Activated naive CD4-positive, alpha-beta T cell treated with anti-CD3 and anti-CD28 coated beads, Interleukin-2, amount 50 U/mL, for 24 hours (primary cell): ENCODE results near the gene ZNF860.
"Not testable (repeated sequence)": the region's sequence is repeated elsewhere in the genome, so short reads cannot be mapped to it uniquely, and the experiment has no call there.

Experiments used
- H3K27ac Mint-ChIP-seq: one replicate; pipeline ENCODE4 v1.8.0; 2021; ENCODE audit warnings: mild to moderate bottlenecking, mixed read lengths
- H3K27me3 Mint-ChIP-seq: one replicate; pipeline ENCODE4 v1.8.0; 2021; ENCODE audit warnings: mixed read lengths
- H3K36me3 Mint-ChIP-seq: one replicate; pipeline ENCODE4 v1.8.0; 2021; ENCODE audit warnings: mixed read lengths
- H3K4me1 Mint-ChIP-seq: one replicate; pipeline ENCODE4 v1.8.0; 2021; ENCODE audit warnings: mixed read lengths
- H3K4me3 Mint-ChIP-seq: one replicate; pipeline ENCODE4 v1.8.0; 2021; ENCODE audit warnings: mild to moderate bottlenecking, mixed read lengths
- H3K9me3 Mint-ChIP-seq: one replicate; pipeline ENCODE4 v1.8.0; 2021; ENCODE audit warnings: mixed read lengths

Gene ZNF860

GRCh38 chr3:32003380-32003779, 21.8 kb downstream of the ZNF860 start:
- Mint-ChIP-seq H3K9me3 (no peaks in the 10 kb centered on the region), H3K27ac (no peak overlapping the region), H3K27me3 (peaks cover 11% of the 10 kb centered on the region)

GRCh38 chr3:32004113-32004765, 22.7 kb downstream of the ZNF860 start:
- Mint-ChIP-seq H3K4me3 (no peak overlapping the region), H3K4me1 (no peaks in the 10 kb centered on the region), H3K27me3 (peaks cover 11% of the 10 kb centered on the region), H3K27ac (no peak overlapping the region), H3K9me3 (no peaks in the 10 kb centered on the region), H3K36me3 (no peaks in the 10 kb centered on the region)

More at GRCh38 chr3:32003380-32003779, 21.8 kb downstream of the ZNF860 start:
- Mint-ChIP-seq H3K4me1 (no peaks in the 10 kb centered on the region), H3K4me3 (no peak overlapping the region), H3K36me3 (no peaks in the 10 kb centered on the region)

- peaks cover 2% of the 10 kb centered on the region for H3K36me3 Mint-ChIP-seq
- peaks cover 7% of the 10 kb centered on the region for H3K27me3 Mint-ChIP-seq
- peaks cover 5% of the 10 kb centered on the region for H3K4me1 Mint-ChIP-seq
- no peaks in the 10 kb centered on the region for H3K9me3 Mint-ChIP-seq
- H3K27ac Mint-ChIP-seq, result no peak overlapping the region
- H3K4me3 Mint-ChIP-seq, result no peak overlapping the region
Measured at GRCh38 chr3:32009101-32009500, 27.6 kb downstream of the ZNF860 start.

GRCh38 chr3:32009957-32010356, 28.4 kb downstream of the ZNF860 start:
- peaks cover 2% of the 10 kb centered on the region for H3K36me3 Mint-ChIP-seq
- H3K27ac Mint-ChIP-seq, result no peak overlapping the region
- H3K9me3 Mint-ChIP-seq, result no peaks in the 10 kb centered on the region
- peaks cover 5% of the 10 kb centered on the region for H3K27me3 Mint-ChIP-seq
- H3K4me1 Mint-ChIP-seq, result peaks cover 5% of the 10 kb centered on the region
- no peak overlapping the region for H3K4me3 Mint-ChIP-seq

- not testable (repeated sequence) for H3K27me3 Mint-ChIP-seq, H3K4me1 Mint-ChIP-seq, H3K27ac Mint-ChIP-seq, H3K36me3 Mint-ChIP-seq, H3K9me3 Mint-ChIP-seq, H3K4me3 Mint-ChIP-seq
Measured at GRCh38 chr3:32010699-32011098, 29.1 kb downstream of the ZNF860 start.

GRCh38 chr3:32015638-32016037, 34.1 kb downstream of the ZNF860 start:
- H3K4me1 Mint-ChIP-seq, H3K27ac Mint-ChIP-seq, H3K27me3 Mint-ChIP-seq: not testable (repeated sequence)

GRCh38 chr3:32017286-32017685, 35.7 kb downstream of the ZNF860 start:
- Mint-ChIP-seq H3K27me3 (no peaks in the 10 kb centered on the region), H3K36me3 (no peaks in the 10 kb centered on the region), H3K4me3 (no peak overlapping the region), H3K4me1 (no peaks in the 10 kb centered on the region), H3K27ac (no peak overlapping the region), H3K9me3 (no peaks in the 10 kb centered on the region)

More at GRCh38 chr3:32015638-32016037, 34.1 kb downstream of the ZNF860 start:
- H3K9me3 Mint-ChIP-seq, H3K4me3 Mint-ChIP-seq, H3K36me3 Mint-ChIP-seq: not testable (repeated sequence)

- H3K4me3 Mint-ChIP-seq, result no peak overlapping the region
- no peaks in the 10 kb centered on the region for H3K9me3 Mint-ChIP-seq
- H3K36me3 Mint-ChIP-seq, result no peaks in the 10 kb centered on the region
- no peaks in the 10 kb centered on the region for H3K4me1 Mint-ChIP-seq
- H3K27ac Mint-ChIP-seq, result no peak overlapping the region
- no peaks in the 10 kb centered on the region for H3K27me3 Mint-ChIP-seq
Measured at GRCh38 chr3:32018757-32019564, 37.4 kb downstream of the ZNF860 start.

- H3K27ac Mint-ChIP-seq, result no peak overlapping the region
- no peaks in the 10 kb centered on the region for H3K4me1 Mint-ChIP-seq
- H3K9me3 Mint-ChIP-seq, result no peaks in the 10 kb centered on the region
- H3K4me3 Mint-ChIP-seq, result no peak overlapping the region
- H3K27me3 Mint-ChIP-seq, result no peaks in the 10 kb centered on the region
- H3K36me3 Mint-ChIP-seq, result no peaks in the 10 kb centered on the region
Measured at GRCh38 chr3:32021155-32021554, 39.6 kb downstream of the ZNF860 start.

- no peaks in the 10 kb centered on the region for H3K36me3 Mint-ChIP-seq
- H3K9me3 Mint-ChIP-seq, result no peaks in the 10 kb centered on the region
- H3K4me1 Mint-ChIP-seq, result no peaks in the 10 kb centered on the region
- no peak overlapping the region for H3K4me3 Mint-ChIP-seq
- no peak overlapping the region for H3K27ac Mint-ChIP-seq
- no peaks in the 10 kb centered on the region for H3K27me3 Mint-ChIP-seq
Measured at GRCh38 chr3:32021748-32022147, 40.2 kb downstream of the ZNF860 start.

- no peaks in the 10 kb centered on the region for H3K36me3 Mint-ChIP-seq
- no peak overlapping the region for H3K4me3 Mint-ChIP-seq
- no peaks in the 10 kb centered on the region for H3K4me1 Mint-ChIP-seq
- no peaks in the 10 kb centered on the region for H3K9me3 Mint-ChIP-seq
- H3K27me3 Mint-ChIP-seq, result no peaks in the 10 kb centered on the region
- H3K27ac Mint-ChIP-seq, result no peak overlapping the region
Measured at GRCh38 chr3:32022947-32023346, 41.4 kb downstream of the ZNF860 start.

GRCh38 chr3:32026593-32026992, 45.0 kb downstream of the ZNF860 start:
- Mint-ChIP-seq H3K27ac (no peak overlapping the region), H3K27me3 (no peaks in the 10 kb centered on the region), H3K4me3 (no peak overlapping the region)

GRCh38 chr3:32037932-32038267, 56.4 kb downstream of the ZNF860 start:
- Mint-ChIP-seq H3K9me3 (no peaks in the 10 kb centered on the region), H3K4me3 (no peak overlapping the region), H3K27ac (no peak overlapping the region), H3K4me1 (no peaks in the 10 kb centered on the region), H3K27me3 (no peaks in the 10 kb centered on the region), H3K36me3 (no peaks in the 10 kb centered on the region)

More at GRCh38 chr3:32026593-32026992, 45.0 kb downstream of the ZNF860 start:
- H3K36me3 Mint-ChIP-seq, result no peaks in the 10 kb centered on the region
- H3K9me3 Mint-ChIP-seq, result no peaks in the 10 kb centered on the region
- H3K4me1 Mint-ChIP-seq, result no peaks in the 10 kb centered on the region

- no peaks in the 10 kb centered on the region for H3K4me1 Mint-ChIP-seq
- H3K4me3 Mint-ChIP-seq, result no peak overlapping the region
- H3K9me3 Mint-ChIP-seq, result no peaks in the 10 kb centered on the region
- H3K27ac Mint-ChIP-seq, result no peak overlapping the region
- peaks cover 5% of the 10 kb centered on the region for H3K36me3 Mint-ChIP-seq
- no peaks in the 10 kb centered on the region for H3K27me3 Mint-ChIP-seq
Measured at GRCh38 chr3:32041316-32041715, 59.8 kb downstream of the ZNF860 start.
